HUDEP-2 (cell line): Measurements from ENCODE around the gene ZNRF4.

ENCODE experiments used
- DNase-seq, 76 experiments: peaks; one replicate each; lab custom pipeline; 2025; ENCODE audit not compliant: unreplicated experiment in 76 of 76; lab: John Stamatoyannopoulos, UW

ZNRF4 gene

DNA sequence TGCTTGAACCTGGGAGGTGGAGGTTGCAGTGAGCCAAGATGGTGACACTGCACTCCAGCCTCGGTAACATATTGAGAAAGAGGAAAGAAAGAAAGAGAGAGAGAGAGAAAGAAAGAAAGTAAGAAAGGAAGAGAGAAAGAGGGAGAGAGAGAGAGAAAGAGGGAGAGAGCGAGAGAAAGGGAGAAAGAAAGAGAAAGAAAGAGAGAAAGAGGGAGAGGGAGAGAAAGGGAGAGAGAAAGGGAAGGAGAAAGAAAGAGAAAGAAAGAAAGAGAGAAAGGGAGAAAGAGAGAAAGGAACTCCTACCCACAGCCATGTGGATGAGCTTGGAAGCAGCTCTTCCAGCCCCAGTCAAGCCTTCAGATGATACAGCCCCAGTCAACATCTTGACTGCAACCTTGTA lies 46.7 kb downstream of the ZNRF4 start:
- no peak for DNase-seq

DNA sequence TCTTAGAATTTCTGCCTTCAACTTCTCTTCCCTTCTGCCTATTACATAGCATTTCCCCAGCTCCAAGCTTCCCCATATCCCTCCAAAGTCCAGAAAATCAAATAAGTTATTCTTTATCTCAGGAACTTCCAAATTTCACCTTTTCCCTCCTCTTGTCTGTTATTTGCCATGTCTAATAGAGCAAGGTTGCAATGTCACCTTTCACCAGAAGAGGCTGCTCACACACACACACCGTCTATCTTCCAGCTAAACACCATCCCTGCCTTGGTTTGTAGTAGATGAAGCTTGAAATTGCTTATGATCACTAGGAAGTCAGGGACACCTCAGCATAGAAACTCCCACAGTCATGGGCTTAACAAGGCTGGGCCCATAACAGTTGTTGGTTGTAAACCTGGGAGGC lies 48.4 kb downstream of the ZNRF4 start:
- DNase-seq, result peak in 1 of 76 experiments; percentile 4

DNA sequence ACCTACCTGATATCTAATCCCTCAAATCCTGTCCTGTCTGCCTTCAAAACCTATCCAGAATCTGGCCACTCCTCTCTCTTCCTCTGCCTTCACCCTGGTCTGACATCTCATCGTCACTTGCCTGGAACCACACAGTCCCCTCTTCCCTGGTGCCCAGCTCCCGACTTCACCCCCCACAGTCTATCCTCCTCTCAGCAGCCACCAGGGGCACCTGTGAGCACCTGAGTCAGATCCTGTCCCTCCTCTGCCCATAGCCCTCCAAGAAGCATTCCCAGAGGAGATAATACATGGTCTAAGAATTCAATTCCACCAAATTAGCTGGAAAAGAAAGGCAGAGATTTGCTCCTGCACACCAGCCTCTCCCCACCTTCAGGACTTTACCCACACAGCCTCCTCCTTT lies 48.9 kb downstream of the ZNRF4 start:
- no peak for DNase-seq
